ENCODE measurements around the gene TEDC2. TPM values are rescaled to one million over a fixed set of nuclear protein-coding genes. Genes with fewer than 3 reads are reported as not detected.

TEDC2 gene
- total and polyA plus RNA-seq, 10 of the 15 experiments (the other 5 are each of a cell fraction or from before 2014, with no cell fraction given), result 0.23 to 47.9 (median 19.1) TPM

- TF ChIP-seq, protein P1, sequence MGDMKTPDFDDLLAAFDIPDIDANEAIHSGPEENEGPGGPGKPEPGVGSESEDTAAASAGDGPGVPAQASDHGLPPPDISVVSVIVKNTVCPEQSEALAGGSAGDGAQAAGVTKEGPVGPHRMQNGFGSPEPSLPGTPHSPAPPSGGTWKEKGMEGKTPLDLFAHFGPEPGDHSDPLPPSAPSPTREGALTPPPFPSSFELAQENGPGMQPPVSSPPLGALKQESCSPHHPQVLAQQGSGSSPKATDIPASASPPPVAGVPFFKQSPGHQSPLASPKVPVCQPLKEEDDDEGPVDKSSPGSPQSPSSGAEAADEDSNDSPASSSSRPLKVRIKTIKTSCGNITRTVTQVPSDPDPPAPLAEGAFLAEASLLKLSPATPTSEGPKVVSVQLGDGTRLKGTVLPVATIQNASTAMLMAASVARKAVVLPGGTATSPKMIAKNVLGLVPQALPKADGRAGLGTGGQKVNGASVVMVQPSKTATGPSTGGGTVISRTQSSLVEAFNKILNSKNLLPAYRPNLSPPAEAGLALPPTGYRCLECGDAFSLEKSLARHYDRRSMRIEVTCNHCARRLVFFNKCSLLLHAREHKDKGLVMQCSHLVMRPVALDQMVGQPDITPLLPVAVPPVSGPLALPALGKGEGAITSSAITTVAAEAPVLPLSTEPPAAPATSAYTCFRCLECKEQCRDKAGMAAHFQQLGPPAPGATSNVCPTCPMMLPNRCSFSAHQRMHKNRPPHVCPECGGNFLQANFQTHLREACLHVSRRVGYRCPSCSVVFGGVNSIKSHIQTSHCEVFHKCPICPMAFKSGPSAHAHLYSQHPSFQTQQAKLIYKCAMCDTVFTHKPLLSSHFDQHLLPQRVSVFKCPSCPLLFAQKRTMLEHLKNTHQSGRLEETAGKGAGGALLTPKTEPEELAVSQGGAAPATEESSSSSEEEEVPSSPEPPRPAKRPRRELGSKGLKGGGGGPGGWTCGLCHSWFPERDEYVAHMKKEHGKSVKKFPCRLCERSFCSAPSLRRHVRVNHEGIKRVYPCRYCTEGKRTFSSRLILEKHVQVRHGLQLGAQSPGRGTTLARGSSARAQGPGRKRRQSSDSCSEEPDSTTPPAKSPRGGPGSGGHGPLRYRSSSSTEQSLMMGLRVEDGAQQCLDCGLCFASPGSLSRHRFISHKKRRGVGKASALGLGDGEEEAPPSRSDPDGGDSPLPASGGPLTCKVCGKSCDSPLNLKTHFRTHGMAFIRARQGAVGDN (IDR thresholded peaks at IDR 0.05), result no peak; the same call in 1 of the 2 replicates
- TF ChIP-seq, protein P2, sequence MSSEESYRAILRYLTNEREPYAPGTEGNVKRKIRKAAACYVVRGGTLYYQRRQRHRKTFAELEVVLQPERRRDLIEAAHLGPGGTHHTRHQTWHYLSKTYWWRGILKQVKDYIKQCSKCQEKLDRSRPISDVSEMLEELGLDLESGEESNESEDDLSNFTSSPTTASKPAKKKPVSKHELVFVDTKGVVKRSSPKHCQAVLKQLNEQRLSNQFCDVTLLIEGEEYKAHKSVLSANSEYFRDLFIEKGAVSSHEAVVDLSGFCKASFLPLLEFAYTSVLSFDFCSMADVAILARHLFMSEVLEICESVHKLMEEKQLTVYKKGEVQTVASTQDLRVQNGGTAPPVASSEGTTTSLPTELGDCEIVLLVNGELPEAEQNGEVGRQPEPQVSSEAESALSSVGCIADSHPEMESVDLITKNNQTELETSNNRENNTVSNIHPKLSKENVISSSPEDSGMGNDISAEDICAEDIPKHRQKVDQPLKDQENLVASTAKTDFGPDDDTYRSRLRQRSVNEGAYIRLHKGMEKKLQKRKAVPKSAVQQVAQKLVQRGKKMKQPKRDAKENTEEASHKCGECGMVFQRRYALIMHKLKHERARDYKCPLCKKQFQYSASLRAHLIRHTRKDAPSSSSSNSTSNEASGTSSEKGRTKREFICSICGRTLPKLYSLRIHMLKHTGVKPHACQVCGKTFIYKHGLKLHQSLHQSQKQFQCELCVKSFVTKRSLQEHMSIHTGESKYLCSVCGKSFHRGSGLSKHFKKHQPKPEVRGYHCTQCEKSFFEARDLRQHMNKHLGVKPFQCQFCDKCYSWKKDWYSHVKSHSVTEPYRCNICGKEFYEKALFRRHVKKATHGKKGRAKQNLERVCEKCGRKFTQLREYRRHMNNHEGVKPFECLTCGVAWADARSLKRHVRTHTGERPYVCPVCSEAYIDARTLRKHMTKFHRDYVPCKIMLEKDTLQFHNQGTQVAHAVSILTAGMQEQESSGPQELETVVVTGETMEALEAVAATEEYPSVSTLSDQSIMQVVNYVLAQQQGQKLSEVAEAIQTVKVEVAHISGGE (CRISPR knock-in tag; IDR thresholded peaks at IDR 0.05), result no peak
- TF ChIP-seq RB1 (IDR thresholded peaks at IDR 0.05; ENCODE audit: borderline replicate concordance) (peak; percentile 65; the same call in 1 of the 2 replicates), CREM (IDR thresholded peaks at IDR 0.05; ENCODE audit: low read depth) (no peak)
- TF ChIP-seq, protein P3, sequence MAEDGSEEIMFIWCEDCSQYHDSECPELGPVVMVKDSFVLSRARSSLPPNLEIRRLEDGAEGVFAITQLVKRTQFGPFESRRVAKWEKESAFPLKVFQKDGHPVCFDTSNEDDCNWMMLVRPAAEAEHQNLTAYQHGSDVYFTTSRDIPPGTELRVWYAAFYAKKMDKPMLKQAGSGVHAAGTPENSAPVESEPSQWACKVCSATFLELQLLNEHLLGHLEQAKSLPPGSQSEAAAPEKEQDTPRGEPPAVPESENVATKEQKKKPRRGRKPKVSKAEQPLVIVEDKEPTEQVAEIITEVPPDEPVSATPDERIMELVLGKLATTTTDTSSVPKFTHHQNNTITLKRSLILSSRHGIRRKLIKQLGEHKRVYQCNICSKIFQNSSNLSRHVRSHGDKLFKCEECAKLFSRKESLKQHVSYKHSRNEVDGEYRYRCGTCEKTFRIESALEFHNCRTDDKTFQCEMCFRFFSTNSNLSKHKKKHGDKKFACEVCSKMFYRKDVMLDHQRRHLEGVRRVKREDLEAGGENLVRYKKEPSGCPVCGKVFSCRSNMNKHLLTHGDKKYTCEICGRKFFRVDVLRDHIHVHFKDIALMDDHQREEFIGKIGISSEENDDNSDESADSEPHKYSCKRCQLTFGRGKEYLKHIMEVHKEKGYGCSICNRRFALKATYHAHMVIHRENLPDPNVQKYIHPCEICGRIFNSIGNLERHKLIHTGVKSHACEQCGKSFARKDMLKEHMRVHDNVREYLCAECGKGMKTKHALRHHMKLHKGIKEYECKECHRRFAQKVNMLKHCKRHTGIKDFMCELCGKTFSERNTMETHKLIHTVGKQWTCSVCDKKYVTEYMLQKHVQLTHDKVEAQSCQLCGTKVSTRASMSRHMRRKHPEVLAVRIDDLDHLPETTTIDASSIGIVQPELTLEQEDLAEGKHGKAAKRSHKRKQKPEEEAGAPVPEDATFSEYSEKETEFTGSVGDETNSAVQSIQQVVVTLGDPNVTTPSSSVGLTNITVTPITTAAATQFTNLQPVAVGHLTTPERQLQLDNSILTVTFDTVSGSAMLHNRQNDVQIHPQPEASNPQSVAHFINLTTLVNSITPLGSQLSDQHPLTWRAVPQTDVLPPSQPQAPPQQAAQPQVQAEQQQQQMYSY (CRISPR knock-in tag; IDR thresholded peaks at IDR 0.05), result no peak
- TF ChIP-seq, protein P4, sequence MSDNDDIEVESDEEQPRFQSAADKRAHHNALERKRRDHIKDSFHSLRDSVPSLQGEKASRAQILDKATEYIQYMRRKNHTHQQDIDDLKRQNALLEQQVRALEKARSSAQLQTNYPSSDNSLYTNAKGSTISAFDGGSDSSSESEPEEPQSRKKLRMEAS (IDR thresholded peaks at IDR 0.05; ENCODE audit: low read depth, low read length), result no peak
Observed at GRCh38 chr16:2429034-2429770, 30.7 kb upstream of the TEDC2 start, which contains the start of gene CCNF (continued).

Measured in GM12878 (cell line).